ENCODE results near the gene PARD6G.
"Not testable (repeated sequence)": the region's sequence is repeated elsewhere in the genome, so short reads cannot be mapped to it uniquely, and the experiment has no call there.

Gene PARD6G

DNA sequence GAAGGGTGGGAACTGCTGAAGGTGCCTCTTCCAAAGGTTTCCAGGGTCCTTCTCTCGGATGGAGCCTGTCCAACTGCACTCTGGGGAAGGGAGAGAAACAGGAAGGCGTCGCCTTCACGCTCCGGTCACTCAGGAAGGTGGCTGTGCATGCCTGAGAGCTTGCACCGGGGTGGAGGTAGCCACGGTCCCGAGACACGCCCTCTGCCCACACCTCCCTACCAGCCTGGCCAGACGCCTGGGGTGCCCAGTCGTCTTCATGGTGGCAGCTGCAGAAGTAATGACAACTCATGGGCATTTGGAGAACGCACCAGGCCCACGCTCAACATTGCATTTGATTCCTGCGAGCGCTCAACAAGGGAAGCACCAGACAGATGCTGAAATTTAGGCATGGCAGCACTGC lies 78.3 kb downstream of the PARD6G start:
- H3K4me3 ChIP-seq (ENCODE audit: low read length): no peak overlapping the region
- TF ChIP-seq, protein P1, sequence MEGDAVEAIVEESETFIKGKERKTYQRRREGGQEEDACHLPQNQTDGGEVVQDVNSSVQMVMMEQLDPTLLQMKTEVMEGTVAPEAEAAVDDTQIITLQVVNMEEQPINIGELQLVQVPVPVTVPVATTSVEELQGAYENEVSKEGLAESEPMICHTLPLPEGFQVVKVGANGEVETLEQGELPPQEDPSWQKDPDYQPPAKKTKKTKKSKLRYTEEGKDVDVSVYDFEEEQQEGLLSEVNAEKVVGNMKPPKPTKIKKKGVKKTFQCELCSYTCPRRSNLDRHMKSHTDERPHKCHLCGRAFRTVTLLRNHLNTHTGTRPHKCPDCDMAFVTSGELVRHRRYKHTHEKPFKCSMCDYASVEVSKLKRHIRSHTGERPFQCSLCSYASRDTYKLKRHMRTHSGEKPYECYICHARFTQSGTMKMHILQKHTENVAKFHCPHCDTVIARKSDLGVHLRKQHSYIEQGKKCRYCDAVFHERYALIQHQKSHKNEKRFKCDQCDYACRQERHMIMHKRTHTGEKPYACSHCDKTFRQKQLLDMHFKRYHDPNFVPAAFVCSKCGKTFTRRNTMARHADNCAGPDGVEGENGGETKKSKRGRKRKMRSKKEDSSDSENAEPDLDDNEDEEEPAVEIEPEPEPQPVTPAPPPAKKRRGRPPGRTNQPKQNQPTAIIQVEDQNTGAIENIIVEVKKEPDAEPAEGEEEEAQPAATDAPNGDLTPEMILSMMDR (conservative IDR thresholded peaks at IDR 0.05; ENCODE audit: low read depth, low read length): no peak
- no peak for DNase-seq (ENCODE audit: low read depth)

- TF ChIP-seq, protein P1 (conservative IDR thresholded peaks at IDR 0.05; ENCODE audit: low read depth, low read length): no peak
- no peak overlapping the region for H3K4me3 ChIP-seq (ENCODE audit: low read length)
- no peak for DNase-seq (ENCODE audit: low read depth)
Measured at GRCh38 chr18:80168346-80168745, 79.0 kb downstream of the PARD6G start.

DNA sequence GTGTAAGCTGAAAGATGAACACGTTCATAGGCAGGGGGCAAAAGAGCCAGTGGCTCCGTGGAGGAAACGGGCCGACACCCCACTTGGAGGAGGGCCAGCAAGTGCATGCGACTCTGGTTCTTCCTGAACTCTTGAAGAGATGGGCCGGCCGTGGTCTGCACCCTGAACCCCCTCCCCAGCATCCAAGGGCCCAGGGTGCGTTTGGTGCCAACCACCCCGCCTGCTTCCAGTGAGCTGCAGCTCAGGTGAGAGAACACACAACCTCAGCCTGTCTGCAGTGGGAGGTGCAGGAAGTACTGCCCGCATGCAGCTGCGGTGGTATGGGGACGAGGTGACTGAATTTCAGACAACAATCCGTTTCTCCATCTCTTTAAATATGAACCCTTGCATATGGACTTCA lies 79.4 kb downstream of the PARD6G start:
- no peak for DNase-seq (ENCODE audit: low read depth)
- H3K4me3 ChIP-seq (ENCODE audit: low read length): no peak overlapping the region
- TF ChIP-seq, protein P1 (conservative IDR thresholded peaks at IDR 0.05; ENCODE audit: low read depth, low read length): no peak

- TF ChIP-seq, protein P1 (conservative IDR thresholded peaks at IDR 0.05; ENCODE audit: low read depth, low read length): no peak
- DNase-seq (ENCODE audit: low read depth): no peak
- no peak overlapping the region for H3K4me3 ChIP-seq (ENCODE audit: low read length)
Measured at GRCh38 chr18:80167331-80167730, 80.0 kb downstream of the PARD6G start.

- no peak overlapping the region for H3K4me3 ChIP-seq (ENCODE audit: low read length)
- TF ChIP-seq, protein P1 (conservative IDR thresholded peaks at IDR 0.05; ENCODE audit: low read depth, low read length): no peak
- DNase-seq (ENCODE audit: low read depth): no peak
Measured at GRCh38 chr18:80166725-80167124, 80.6 kb downstream of the PARD6G start.

DNA sequence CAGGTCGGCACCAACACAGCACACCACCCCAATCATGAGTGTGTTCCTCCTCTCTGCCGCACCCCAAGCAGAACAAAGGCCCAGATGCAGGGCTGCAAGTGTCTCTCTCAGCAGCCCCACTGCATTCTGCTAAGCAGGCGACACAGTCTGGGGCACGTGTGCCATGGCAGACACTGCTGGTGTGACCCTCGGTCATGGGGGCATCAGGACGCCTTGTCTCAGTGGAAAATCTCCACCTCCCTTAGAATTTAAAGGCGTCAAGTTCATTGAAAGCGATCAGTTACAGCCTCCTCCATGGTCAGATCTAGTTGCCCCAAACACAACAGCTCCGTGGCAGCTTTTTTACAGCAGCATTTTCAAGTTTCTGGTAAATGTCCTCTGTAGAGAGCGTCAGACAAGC lies 81.1 kb downstream of the PARD6G start:
- no peak for DNase-seq (ENCODE audit: low read depth)
- TF ChIP-seq, protein P1 (conservative IDR thresholded peaks at IDR 0.05; ENCODE audit: low read depth, low read length): no peak
- H3K4me3 ChIP-seq (ENCODE audit: low read length): no peak overlapping the region

DNA sequence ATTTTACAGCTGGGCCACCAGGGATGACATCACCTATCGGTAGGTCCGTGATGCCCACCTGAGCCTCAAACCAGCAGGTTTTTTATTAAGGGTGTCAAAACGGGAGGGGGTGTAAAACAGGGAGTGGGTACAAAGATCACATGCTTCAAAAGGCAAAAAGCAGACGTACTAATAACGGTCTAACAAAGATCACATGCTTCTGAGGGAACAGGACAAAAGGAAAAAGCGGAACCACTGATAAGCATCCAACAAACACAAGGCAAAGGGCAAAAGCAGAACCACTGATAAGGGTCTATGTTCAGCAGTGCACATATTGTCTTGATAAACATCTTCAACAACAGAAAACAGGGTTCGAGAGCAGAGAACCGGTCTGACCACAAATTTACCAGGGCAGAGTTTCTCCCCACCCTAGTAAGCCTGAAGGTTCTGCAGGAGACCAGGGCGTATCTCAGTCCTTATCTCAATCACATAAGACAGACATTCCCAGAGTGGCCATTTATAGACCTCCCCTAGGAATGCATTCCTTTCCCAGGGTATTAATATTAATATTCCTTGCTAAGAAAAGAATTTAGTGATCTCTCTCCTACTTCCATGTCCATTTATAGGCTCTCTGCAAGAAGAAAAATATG lies 82.5 kb downstream of the PARD6G start:
- not testable (repeated sequence) for DNase-seq (ENCODE audit: low read depth); H3K4me3 ChIP-seq (ENCODE audit: low read length)
